ENCODE data around the gene B3GNT3. TPM values are rescaled to one million over a fixed set of nuclear protein-coding genes. Genes with fewer than 3 reads are reported as not detected.

B3GNT3 gene
- total RNA-seq, 1 experiment from 2014 or later = not detected

DNA sequence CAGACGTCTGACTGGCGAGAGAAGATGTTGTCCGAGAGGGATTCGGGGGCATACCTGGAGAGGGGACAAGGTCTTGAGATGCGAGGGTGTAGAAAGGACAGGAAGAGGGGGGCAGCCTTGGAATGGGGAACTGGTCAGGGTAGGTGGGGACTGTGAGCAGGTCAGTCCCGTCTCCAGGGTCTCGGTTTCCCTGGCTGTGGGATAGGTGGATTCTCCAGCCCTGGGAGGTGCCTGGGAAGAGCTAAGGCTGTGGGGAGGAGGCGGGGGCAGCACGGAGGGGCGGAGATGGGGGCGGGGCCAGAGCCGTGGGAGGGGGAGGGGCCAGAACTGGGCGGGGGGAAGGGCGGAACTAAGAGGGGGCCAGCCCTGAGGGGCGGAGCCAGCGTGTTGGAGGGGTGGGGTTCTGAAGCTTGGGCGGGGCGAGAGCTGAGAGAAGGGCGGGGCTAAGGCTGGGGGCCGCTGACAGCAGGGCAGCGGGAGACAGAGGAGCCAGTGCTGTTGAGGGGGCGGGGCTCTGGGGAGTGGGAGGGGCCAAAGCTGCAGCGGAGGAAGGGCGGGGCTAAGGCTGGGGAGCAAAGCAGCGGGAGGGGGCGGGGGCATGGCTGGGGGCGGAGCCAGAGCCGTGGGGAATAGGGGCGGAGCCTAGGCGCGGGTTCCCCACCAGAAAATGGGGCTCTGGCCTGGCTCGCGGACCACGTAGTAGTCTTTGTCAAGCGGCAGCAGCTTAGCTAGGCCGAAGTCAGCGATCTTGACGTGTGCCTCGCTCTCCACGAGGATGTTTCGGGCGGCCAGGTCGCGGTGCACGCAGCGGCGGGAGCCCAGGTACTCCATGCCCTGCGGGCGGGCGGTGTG lies 35.9 kb downstream of the B3GNT3 start:
- no peak overlapping the region for H3K4me2 ChIP-seq (ENCODE audit: low read depth, low read length, poor library complexity, severe bottlenecking)

DNA sequence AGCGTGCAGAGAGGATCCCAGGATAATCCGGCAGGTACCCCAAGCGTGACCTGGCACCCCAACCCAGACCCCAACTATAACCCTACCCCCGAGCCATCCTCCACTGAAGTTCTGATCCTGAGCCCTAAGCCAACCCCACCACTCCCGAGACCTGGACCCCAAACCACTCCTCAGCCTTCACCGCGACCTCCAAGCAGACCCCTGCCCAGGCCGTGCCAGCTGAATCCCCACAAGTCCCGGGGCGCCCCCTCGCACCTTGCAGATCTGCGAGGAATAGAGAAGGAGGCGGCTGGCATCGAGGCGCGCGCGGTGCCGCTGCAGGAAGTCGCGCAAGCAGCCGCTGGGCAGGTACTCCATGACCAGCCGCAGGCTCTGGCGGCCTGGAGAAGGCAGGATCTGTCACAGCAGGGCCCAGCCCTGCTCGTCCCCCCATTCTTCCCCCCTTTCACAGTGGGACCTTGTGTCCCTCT lies 36.5 kb downstream of the B3GNT3 start:
- no peaks in the 10 kb centered on the region for H3K9me2 ChIP-seq (replicated peaks; ENCODE audit: insufficient read depth, low read length)
- no peak overlapping the region for H3K4me3 ChIP-seq (ENCODE audit: low read length)
- H3K27ac ChIP-seq (ENCODE audit: low read length) = no peak overlapping the region
- no peaks in the 10 kb centered on the region for H3K9me3 ChIP-seq (ENCODE audit: low read length)
- H3K27me3 ChIP-seq (ENCODE audit: low read length) = no peaks in the 10 kb centered on the region
- DNase-seq = no peak
- H4K20me1 ChIP-seq (ENCODE audit: insufficient read depth, low read depth, low read length) = no peaks in the 10 kb centered on the region
- H3K79me2 ChIP-seq (ENCODE audit: low read length) = no peaks in the 10 kb centered on the region
- no peak overlapping the region for H3K4me2 ChIP-seq (ENCODE audit: low read depth, low read length, poor library complexity, severe bottlenecking)
- no peaks in the 10 kb centered on the region for H3K4me1 ChIP-seq (ENCODE audit: low read length)
- H3K9ac ChIP-seq (ENCODE audit: low read length) = no peak overlapping the region
- no peak overlapping the region for H2AFZ ChIP-seq (ENCODE audit: low read length)
- H3K36me3 ChIP-seq (ENCODE audit: insufficient read depth, low read length) = no peaks in the 10 kb centered on the region

More for the DNA sequence above, 35.9 kb downstream of the B3GNT3 start:
- Histone ChIP-seq H3K27ac (ENCODE audit: low read length) (no peak overlapping the region), H3K4me1 (ENCODE audit: low read length) (no peaks in the 10 kb centered on the region), H3K9me2 (replicated peaks; ENCODE audit: insufficient read depth, low read length) (no peaks in the 10 kb centered on the region), H3K9ac (ENCODE audit: low read length) (no peak overlapping the region), H2AFZ (ENCODE audit: low read length) (no peak overlapping the region), H3K27me3 (ENCODE audit: low read length) (no peaks in the 10 kb centered on the region), H3K4me3 (ENCODE audit: low read length) (no peak overlapping the region), H3K79me2 (ENCODE audit: low read length) (no peaks in the 10 kb centered on the region), H4K20me1 (ENCODE audit: insufficient read depth, low read depth, low read length) (no peaks in the 10 kb centered on the region), H3K36me3 (ENCODE audit: insufficient read depth, low read length) (no peaks in the 10 kb centered on the region), H3K9me3 (ENCODE audit: low read length) (no peaks in the 10 kb centered on the region)
- peak; percentile 76 for DNase-seq

DNA sequence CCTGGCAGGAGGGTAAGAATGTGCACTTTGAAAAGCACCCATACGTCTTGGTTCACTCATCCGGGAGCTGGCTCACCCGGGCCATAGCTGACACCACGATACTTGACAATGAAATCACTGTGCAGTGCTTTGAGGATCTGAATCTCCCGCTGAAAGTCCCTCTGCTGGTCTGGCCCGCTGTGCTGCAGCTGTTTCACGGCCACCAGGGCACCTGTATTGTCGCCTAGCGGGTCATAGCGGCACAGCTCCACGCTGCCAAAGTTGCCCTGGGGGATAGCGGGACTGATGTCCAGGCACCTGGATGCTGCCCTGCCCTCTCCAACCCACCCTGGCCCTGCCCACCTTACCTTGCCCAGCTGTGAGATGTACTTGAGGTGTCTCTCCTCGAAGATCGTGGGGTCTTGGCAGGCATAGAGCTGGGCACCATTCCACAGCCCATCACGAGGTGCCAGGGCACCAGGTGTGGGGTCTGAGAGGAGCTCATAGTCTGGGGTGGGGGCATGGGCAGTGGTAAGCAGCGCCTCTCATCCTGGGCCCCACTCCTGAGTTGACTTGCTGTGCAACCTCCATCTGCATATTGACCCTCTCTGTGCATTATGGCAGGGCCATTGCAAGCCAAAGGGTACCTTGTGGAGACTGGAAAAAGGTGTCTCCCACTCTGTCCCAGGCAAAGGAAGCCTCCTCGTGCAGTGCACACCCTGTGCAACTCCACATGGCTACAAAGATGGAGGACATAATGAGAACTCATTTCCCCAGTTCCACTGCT lies 37.7 kb downstream of the B3GNT3 start:
- Histone ChIP-seq H3K4me3 (ENCODE audit: low read length) (no peak overlapping the region), H3K27ac (ENCODE audit: low read length) (no peak overlapping the region), H3K27me3 (ENCODE audit: low read length) (no peaks in the 10 kb centered on the region), H3K79me2 (ENCODE audit: low read length) (no peaks in the 10 kb centered on the region), H3K4me2 (ENCODE audit: low read depth, low read length, poor library complexity, severe bottlenecking) (no peak overlapping the region), H3K9ac (ENCODE audit: low read length) (no peak overlapping the region), H3K9me2 (replicated peaks; ENCODE audit: insufficient read depth, low read length) (no peaks in the 10 kb centered on the region), H3K36me3 (ENCODE audit: insufficient read depth, low read length) (no peaks in the 10 kb centered on the region), H3K4me1 (ENCODE audit: low read length) (no peaks in the 10 kb centered on the region), H2AFZ (ENCODE audit: low read length) (no peak overlapping the region), H3K9me3 (ENCODE audit: low read length) (no peaks in the 10 kb centered on the region), H4K20me1 (ENCODE audit: insufficient read depth, low read depth, low read length) (no peaks in the 10 kb centered on the region)
- DNase-seq = no peak

DNA sequence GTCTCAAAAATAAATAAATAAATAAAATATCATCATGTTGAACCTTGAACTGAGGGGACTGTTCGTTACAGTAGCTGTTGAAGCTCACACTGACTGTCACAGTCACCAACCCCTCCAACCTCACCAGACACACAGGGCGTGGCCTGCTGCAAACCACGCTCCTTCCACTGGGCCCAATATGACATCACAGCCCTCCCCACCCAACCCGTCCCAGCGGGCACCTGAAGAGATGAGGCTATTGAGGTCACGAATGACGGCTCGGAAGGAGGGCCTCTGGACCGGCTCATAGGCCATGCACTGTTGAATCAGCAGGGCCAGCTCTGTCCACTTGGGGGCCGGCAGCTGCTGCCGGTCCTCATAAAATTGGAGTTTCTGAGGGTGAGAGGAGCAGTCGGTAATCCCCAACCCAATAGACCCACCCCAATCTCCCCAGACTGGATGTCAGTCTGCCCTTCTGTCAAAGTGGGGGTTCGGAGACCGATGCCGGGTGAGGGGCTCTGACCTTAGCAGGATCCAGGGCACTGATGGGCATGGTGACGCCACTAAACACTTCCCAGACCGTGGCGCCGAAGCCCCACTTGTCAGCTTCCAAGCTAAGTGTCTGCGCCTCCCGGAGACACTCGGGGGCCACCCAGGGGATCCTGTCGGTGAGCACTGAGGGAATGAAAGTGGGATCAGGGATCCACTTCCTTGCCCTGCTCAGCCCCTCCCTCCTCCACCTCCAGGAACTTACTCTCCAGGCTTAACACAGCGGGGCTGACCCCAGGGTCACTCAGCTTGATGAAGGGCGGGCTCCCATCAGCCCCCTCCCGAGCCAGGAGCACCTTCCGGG lies 39.6 kb downstream of the B3GNT3 start:
- no peak overlapping the region for H3K4me2 ChIP-seq (ENCODE audit: low read depth, low read length, poor library complexity, severe bottlenecking)
- no peaks in the 10 kb centered on the region for H3K9me2 ChIP-seq (replicated peaks; ENCODE audit: insufficient read depth, low read length)
- no peaks in the 10 kb centered on the region for H3K79me2 ChIP-seq (ENCODE audit: low read length)
- no peaks in the 10 kb centered on the region for H3K9me3 ChIP-seq (ENCODE audit: low read length)
- H3K27ac ChIP-seq (ENCODE audit: low read length) = no peak overlapping the region
- DNase-seq = no peak
- H3K9ac ChIP-seq (ENCODE audit: low read length) = no peak overlapping the region
- no peak overlapping the region for H3K4me3 ChIP-seq (ENCODE audit: low read length)
- no peaks in the 10 kb centered on the region for H3K4me1 ChIP-seq (ENCODE audit: low read length)
- H4K20me1 ChIP-seq (ENCODE audit: insufficient read depth, low read depth, low read length) = no peaks in the 10 kb centered on the region
- H3K27me3 ChIP-seq (ENCODE audit: low read length) = no peaks in the 10 kb centered on the region
- no peak overlapping the region for H2AFZ ChIP-seq (ENCODE audit: low read length)
- no peaks in the 10 kb centered on the region for H3K36me3 ChIP-seq (ENCODE audit: insufficient read depth, low read length)

DNA sequence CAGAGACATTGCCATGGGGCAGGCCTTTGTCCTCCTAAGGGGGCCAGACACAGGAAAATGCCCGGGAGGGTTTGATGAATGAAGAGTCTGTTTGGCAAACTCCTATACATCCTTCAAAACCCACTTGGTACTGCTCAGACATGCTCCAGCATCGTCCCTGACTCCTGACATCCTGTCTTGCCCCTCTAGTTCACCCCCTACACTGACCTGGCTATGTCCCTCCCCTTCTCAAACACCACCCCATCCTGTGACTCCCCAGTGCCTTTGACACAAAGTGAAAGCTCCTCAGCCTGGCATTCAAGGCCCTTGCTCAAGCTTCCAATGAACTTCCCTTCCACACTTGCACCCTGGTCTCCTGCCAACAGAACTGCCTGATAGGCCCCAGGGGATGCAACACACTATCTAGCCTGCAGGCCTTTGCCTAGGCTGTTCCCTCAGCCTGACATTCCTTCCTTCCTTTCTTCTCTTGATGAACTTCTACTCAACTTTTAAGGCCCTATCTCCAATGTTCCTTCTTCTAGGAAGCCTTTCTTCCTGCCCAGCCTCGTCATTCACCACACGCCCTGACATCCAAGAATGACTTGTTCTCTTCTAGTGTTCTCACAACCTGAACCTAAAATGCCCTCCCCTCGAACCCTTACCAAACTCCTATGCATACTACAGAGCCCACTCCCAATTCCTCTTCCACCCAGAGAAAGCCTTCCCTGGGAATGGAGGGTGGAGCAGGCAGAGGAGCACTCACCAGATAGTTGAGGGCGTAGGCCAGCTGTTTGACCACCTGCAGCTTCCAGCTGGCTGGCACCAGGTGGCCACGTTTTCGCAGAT lies 40.5 kb downstream of the B3GNT3 start:
- DNase-seq = no peak
- no peak overlapping the region for H3K4me3 ChIP-seq (ENCODE audit: low read length)
- H3K9ac ChIP-seq (ENCODE audit: low read length) = no peak overlapping the region
- no peaks in the 10 kb centered on the region for H3K9me2 ChIP-seq (replicated peaks; ENCODE audit: insufficient read depth, low read length)
- H3K79me2 ChIP-seq (ENCODE audit: low read length) = no peaks in the 10 kb centered on the region
- H3K9me3 ChIP-seq (ENCODE audit: low read length) = no peaks in the 10 kb centered on the region
- no peak overlapping the region for H2AFZ ChIP-seq (ENCODE audit: low read length)
- no peaks in the 10 kb centered on the region for H3K27me3 ChIP-seq (ENCODE audit: low read length)
- H4K20me1 ChIP-seq (ENCODE audit: insufficient read depth, low read depth, low read length) = no peaks in the 10 kb centered on the region
- no peaks in the 10 kb centered on the region for H3K4me1 ChIP-seq (ENCODE audit: low read length)
- H3K4me2 ChIP-seq (ENCODE audit: low read depth, low read length, poor library complexity, severe bottlenecking) = no peak overlapping the region
- no peaks in the 10 kb centered on the region for H3K36me3 ChIP-seq (ENCODE audit: insufficient read depth, low read length)
- H3K27ac ChIP-seq (ENCODE audit: low read length) = no peak overlapping the region

DNA sequence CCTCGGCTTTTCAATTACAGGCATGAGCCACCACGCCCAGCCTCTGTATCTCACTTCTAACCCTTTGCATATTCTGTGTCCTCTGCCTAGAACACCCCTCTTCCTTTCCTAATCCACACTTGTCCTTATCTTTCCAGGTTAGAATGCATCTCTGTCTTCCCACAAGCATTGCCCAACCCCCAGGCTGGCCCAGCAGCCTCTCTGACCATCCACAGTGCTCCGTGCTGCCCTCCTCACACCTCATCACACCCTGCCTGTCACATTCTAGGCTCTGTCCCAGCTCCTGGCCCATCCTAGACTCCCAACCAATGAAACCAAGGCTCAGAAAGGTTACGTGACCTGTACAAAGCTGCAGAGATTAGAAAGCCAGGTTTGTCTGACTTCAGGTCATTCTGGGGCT lies 41.6 kb downstream of the B3GNT3 start:
- H3K9me2 ChIP-seq (replicated peaks; ENCODE audit: insufficient read depth, low read length) = no peaks in the 10 kb centered on the region
- H3K4me2 ChIP-seq (ENCODE audit: low read depth, low read length, poor library complexity, severe bottlenecking) = no peak overlapping the region
- H3K27me3 ChIP-seq (ENCODE audit: low read length) = no peaks in the 10 kb centered on the region
- H3K4me1 ChIP-seq (ENCODE audit: low read length) = no peaks in the 10 kb centered on the region
- H3K9me3 ChIP-seq (ENCODE audit: low read length) = no peaks in the 10 kb centered on the region
- no peaks in the 10 kb centered on the region for H4K20me1 ChIP-seq (ENCODE audit: insufficient read depth, low read depth, low read length)
- H3K27ac ChIP-seq (ENCODE audit: low read length) = no peak overlapping the region
- no peaks in the 10 kb centered on the region for H3K79me2 ChIP-seq (ENCODE audit: low read length)
- no peaks in the 10 kb centered on the region for H3K36me3 ChIP-seq (ENCODE audit: insufficient read depth, low read length)
- no peak overlapping the region for H3K4me3 ChIP-seq (ENCODE audit: low read length)
- H2AFZ ChIP-seq (ENCODE audit: low read length) = no peak overlapping the region
- no peak for DNase-seq
- H3K9ac ChIP-seq (ENCODE audit: low read length) = no peak overlapping the region

DNA sequence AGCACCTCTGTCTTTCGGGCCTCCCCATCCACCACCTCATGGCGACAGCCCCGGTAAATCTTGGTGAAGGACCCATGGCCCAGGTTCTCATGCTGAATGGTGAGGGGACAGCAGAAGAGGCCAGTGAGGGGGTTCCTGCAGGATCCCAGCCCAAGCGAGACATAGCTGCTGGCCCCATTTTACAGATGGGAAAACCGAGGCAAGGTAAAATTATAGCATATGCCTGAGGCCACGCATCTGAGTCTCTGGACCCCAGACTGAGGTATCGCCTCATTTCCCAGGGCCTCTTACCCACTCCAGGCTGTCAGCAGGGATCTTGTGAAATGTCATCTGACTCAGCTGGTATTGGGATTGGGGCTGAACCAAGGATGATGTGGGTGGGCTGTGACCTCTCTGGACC lies 43.0 kb downstream of the B3GNT3 start:
- no peaks in the 10 kb centered on the region for H3K9me3 ChIP-seq (ENCODE audit: low read length)
- H3K27ac ChIP-seq (ENCODE audit: low read length) = no peak overlapping the region
- H3K9me2 ChIP-seq (replicated peaks; ENCODE audit: insufficient read depth, low read length) = no peaks in the 10 kb centered on the region
- no peak overlapping the region for H3K9ac ChIP-seq (ENCODE audit: low read length)
- no peak overlapping the region for H2AFZ ChIP-seq (ENCODE audit: low read length)
- no peaks in the 10 kb centered on the region for H3K79me2 ChIP-seq (ENCODE audit: low read length)
- no peak overlapping the region for H3K4me3 ChIP-seq (ENCODE audit: low read length)
- no peak for DNase-seq
- no peaks in the 10 kb centered on the region for H4K20me1 ChIP-seq (ENCODE audit: insufficient read depth, low read depth, low read length)
- no peak overlapping the region for H3K4me2 ChIP-seq (ENCODE audit: low read depth, low read length, poor library complexity, severe bottlenecking)
- no peaks in the 10 kb centered on the region for H3K36me3 ChIP-seq (ENCODE audit: insufficient read depth, low read length)
- H3K4me1 ChIP-seq (ENCODE audit: low read length) = no peaks in the 10 kb centered on the region
- H3K27me3 ChIP-seq (ENCODE audit: low read length) = no peaks in the 10 kb centered on the region

Data from Karpas-422 (cell line).